B cell (primary cell): ENCODE measurements around the gene PRKRIP1.

Experiments
- EZH2 ChIP-seq: IDR thresholded peaks from 2 replicates; pipeline ENCODE4 v1.6.1; 2012; ENCODE audit warnings: borderline replicate concordance, low read depth, mild to moderate bottlenecking, moderate library complexity, low read length; ENCODE audit not compliant: insufficient read depth, poor library complexity, severe bottlenecking
- TF ChIP-seq, protein P1 (sequence below): fragments of 200-600 bp; IDR thresholded peaks from one replicate; pipeline ENCODE4 v1.8.0; 2022; ENCODE audit warnings: antibody characterized with exemption, mild to moderate bottlenecking

DNA sequence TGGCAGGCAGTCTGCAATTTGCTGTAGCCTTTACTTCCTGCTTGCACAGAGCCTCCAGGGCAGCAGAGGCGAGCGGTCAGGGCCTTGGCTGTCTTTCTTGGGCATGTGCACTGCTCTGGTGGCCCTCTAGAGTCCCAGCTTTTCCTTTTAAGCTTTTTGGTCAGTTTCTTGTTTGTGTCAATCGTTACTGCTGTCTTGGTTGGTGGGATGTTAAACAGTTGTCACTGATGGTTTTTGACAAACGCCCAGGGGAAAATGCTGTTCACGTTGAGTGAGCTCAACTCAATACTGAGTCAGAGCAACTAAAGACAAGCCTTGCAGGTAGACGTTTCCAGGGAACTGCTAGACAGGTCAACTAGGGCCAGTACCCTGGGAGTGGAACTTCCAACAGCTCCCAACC lies 14.0 kb downstream of the PRKRIP1 start:
- TF ChIP-seq, protein P1, sequence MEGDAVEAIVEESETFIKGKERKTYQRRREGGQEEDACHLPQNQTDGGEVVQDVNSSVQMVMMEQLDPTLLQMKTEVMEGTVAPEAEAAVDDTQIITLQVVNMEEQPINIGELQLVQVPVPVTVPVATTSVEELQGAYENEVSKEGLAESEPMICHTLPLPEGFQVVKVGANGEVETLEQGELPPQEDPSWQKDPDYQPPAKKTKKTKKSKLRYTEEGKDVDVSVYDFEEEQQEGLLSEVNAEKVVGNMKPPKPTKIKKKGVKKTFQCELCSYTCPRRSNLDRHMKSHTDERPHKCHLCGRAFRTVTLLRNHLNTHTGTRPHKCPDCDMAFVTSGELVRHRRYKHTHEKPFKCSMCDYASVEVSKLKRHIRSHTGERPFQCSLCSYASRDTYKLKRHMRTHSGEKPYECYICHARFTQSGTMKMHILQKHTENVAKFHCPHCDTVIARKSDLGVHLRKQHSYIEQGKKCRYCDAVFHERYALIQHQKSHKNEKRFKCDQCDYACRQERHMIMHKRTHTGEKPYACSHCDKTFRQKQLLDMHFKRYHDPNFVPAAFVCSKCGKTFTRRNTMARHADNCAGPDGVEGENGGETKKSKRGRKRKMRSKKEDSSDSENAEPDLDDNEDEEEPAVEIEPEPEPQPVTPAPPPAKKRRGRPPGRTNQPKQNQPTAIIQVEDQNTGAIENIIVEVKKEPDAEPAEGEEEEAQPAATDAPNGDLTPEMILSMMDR = no peak
- no peak for TF ChIP-seq EZH2
